Stimulated activated CD8-positive, alpha-beta memory T cell treated with anti-CD3 and anti-CD28 coated beads, Interleukin-15, amount 100 ng/mL, for 1 hour (primary cell): Measurements from ENCODE around the gene KAT8.

Experiments
- DNase-seq: peaks from one replicate; pipeline ENCODE4 v3.0.0-alpha.2; 2020; ENCODE audit warnings: low read depth

Gene KAT8

GRCh38 chr16:31117384-31118222, at the start of gene KAT8:
KAT8 (plus strand) TSS chr16:31117664; CDS start chr16:31117682, 18 bp downstream.
- DNase-seq: peak; percentile 94

GRCh38 chr16:31071861-31072260, 45.6 kb upstream of the KAT8 start:
- DNase-seq: no peak

DNA sequence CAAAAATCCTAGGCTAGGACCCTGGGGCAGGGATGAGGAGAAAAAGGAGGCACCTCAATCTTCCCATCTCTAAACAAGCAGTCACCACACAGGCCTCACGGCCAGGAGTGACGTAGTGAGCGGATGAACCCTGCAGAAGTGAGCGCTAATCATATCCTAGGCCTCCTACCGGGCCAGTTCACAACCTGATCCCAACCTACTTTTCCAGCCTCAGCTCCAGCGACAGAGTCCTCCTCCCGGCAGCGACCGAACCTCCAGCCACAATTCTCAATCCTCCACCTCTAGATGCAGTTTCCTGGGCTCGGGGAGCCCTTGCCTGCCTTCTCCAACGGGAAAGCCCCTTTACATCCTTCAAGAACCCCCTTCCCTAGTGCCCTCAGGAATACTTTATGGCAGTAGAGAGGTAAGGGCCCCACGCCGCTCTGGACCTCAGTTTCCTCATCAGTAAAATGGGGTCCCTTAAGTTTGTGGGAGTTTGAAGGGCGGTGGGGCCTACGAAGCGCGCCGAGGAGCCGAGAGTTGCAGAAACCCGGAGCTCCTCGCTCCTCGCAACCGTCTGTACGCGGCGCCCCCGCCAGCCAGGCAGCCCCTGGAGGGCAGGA, 44.8 kb upstream of the KAT8 start:
- DNase-seq: no peak

DNA sequence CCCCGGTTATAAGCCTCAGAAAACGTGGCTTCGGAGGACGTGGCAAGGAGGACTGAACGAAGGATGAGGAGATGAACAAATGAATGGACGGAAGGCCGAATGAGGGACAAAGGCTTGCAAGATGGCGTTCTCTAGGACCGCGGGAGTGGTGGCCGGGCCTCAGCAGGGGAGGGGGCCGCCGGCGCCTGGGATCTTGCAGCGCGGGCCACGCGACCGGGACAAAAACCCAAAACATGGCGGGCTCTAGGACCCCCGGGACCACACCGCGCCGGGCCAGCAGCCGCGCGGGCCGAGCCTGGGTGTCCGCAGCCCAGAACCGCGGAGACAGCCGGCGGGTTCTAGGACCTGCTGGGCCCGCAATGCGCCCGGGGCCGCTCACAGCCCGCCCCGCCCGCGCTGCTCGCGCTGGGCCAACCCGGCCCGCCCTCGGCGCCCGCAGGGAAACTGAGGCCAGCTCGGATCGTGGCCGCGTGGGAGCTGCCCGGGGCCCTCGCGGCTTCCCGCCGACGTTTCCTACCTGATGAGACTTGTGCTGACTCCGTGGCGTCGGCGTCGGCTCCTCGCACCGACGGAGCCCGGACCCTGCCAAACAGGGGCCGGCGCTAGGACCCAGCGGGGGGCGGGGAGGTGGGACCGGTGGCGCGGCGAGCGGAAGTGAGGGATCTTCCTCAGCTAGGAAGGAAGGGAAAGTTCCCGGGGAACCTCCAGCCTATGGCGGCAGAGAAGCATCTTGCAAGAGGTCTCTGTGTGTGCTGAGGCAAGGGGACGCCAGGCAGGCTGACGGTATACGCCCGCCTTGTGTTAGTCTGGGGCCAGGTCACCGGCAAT, 44.1 kb upstream of the KAT8 start:
- peak; percentile 77 for DNase-seq

DNA sequence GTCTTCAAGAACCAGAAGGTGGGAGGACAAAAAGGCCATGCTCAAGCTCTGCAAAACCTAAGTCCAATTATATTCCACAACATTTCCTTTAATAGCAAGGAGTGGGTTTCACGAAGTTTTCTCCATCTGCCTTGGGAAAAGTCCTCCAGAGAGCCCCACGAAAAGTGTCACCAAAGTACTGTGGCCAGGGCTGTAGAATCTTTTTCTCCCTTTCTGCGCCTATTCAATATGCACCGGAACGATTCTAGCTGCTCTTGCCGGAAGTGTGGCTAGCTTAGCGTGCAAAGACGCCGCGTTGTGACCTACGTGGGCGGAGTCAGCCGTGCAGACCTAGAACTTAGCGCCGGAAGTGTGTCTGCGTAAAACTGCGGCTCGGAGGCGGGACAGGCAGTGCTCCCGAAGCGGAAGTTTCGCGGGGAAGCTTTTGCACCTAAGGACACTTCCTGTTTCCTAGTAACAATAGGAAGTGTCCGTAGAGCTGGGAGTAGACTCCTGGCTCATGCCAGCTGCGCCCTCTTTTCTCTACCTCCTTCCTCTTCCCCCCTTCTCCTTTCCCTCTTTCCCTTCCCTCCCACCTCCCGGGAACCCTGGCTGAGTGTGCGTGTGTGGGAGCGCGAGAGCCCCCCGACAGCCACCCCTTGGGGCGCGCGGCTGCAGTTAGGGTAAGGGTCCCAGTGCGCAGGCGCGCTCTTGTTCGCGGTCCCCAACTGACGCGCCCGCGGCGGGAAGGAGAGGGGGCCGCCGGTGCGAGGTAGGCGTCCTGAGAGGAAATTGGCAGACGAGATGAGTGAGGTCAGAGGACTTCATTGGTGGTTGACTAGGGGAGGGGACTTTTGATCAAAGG, 43.3 kb upstream of the KAT8 start, which contains the start of the genes ZNF646 and ZNF668:
Gene ZNF646, plus strand, starts transcription at position 453 of the 844 bp plus-strand sequence. CDS start 1,903 bp downstream, outside the sequence.
Gene ZNF668, minus strand, starts transcription at position 271 of the 844 bp plus-strand sequence. CDS start 9,781 bp downstream, outside the sequence.
- DNase-seq: peak; percentile 95

DNA sequence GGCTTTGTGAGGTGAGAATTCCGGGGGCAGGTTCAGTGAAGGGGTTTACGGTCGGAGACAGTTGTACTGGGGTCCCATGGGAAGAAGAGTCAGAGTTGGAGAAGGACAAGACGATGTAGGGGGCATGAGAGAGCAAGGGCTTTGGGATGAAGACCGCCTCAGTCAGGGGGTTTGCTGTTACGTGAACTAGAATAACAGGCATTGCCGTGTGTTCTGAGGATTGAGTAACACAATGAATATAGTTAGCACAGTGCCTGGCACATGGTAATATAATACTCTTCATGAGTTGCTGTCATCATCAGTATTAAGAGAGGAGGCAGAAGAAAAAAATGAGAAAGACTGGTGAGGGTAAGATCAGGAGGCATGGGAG, 42.7 kb upstream of the KAT8 start:
- DNase-seq: no peak

DNA sequence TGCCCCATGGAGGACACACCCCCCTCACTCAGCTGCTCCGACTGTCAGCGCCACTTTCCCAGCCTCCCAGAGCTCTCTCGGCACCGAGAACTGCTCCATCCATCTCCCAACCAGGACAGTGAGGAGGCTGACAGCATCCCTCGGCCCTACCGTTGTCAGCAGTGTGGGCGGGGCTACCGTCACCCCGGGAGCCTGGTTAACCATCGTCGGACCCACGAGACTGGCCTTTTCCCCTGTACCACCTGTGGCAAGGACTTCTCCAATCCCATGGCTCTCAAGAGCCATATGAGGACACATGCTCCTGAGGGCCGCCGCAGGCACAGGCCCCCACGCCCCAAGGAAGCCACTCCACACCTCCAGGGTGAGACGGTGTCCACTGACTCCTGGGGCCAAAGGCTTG, 41.1 kb upstream of the KAT8 start:
- no peak for DNase-seq

- no peak for DNase-seq
Observed at GRCh38 chr16:31077024-31077423, 40.4 kb upstream of the KAT8 start.

GRCh38 chr16:31077592-31078396, 39.7 kb upstream of the KAT8 start:
- no peak for DNase-seq

DNA sequence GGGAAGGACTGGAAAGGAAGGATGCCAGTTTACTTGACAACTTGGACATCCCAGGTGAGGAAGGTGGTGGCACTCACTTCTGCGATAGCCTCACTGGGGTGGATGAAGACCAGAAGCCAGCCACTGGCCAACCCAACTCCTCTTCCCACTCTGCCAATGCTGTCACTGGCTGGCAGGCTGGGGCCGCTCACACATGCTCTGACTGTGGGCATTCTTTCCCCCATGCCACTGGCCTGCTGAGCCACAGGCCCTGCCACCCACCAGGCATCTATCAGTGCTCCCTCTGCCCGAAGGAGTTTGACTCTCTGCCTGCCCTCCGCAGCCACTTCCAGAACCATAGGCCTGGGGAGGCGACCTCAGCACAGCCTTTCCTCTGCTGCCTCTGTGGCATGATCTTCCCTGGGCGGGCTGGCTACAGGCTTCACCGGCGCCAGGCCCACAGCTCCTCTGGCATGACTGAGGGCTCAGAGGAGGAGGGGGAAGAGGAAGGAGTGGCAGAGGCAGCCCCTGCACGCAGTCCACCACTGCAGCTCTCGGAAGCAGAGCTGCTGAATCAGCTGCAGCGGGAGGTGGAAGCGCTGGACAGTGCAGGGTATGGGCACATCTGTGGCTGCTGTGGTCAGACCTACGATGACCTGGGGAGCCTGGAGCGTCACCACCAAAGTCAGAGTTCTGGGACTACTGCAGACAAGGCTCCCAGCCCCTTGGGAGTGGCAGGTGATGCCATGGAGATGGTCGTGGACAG, 38.7 kb upstream of the KAT8 start:
- DNase-seq: no peak

DNA sequence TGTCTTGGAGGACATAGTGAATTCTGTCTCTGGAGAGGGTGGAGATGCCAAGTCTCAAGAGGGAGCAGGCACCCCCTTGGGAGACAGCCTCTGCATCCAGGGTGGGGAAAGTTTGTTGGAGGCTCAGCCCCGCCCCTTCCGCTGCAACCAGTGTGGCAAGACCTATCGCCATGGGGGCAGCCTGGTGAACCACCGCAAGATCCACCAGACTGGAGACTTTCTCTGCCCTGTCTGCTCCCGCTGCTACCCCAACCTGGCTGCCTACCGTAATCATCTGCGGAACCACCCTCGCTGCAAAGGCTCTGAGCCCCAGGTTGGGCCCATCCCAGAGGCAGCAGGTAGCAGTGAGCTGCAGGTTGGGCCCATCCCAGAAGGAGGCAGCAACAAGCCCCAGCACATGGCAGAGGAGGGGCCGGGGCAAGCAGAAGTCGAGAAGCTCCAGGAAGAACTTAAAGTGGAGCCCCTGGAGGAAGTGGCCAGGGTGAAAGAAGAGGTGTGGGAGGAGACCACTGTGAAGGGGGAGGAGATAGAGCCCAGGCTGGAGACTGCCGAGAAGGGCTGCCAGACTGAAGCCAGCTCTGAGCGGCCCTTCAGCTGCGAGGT, 38.0 kb upstream of the KAT8 start:
- no peak for DNase-seq

DNA sequence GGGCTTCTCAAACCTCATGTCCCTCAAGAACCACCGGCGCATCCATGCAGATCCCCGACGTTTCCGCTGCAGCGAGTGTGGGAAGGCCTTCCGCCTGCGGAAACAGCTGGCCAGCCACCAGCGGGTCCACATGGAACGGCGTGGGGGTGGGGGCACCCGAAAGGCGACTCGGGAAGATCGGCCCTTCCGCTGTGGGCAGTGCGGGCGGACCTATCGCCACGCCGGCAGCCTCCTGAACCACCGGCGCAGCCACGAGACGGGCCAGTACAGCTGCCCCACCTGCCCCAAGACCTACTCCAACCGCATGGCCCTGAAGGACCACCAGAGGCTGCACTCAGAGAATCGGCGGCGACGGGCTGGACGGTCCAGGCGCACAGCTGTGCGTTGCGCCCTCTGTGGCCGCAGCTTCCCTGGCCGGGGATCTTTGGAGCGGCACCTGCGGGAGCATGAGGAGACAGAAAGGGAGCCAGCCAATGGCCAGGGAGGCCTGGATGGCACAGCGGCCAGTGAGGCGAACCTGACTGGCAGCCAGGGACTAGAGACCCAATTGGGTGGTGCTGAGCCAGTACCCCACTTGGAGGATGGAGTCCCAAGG, 37.3 kb upstream of the KAT8 start:
- DNase-seq: no peak

DNA sequence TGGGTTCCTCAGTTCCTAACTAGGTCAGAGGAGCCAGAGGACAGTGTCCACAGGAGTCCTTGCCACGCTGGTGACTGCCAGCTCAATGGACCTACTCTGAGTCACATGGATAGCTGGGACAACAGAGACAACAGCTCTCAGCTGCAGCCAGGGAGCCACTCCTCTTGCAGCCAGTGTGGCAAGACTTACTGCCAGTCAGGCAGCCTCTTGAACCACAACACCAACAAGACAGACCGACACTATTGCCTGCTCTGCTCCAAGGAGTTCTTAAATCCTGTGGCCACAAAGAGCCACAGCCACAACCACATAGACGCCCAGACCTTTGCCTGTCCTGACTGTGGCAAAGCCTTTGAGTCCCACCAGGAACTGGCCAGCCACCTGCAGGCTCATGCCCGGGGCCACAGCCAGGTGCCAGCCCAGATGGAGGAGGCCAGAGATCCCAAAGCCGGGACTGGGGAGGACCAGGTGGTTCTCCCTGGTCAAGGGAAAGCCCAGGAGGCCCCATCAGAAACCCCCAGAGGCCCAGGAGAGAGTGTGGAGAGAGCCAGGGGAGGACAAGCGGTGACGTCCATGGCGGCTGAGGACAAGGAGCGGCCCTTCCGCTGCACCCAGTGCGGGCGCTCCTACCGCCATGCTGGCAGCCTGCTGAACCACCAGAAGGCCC, 36.6 kb upstream of the KAT8 start:
- no peak for DNase-seq

GRCh38 chr16:31081428-31082351, 35.8 kb upstream of the KAT8 start:
- DNase-seq: no peak

- DNase-seq: no peak
Observed at GRCh38 chr16:31082368-31083045, 35.0 kb upstream of the KAT8 start.

GRCh38 chr16:31083081-31083480, 34.4 kb upstream of the KAT8 start:
- no peak for DNase-seq

DNA sequence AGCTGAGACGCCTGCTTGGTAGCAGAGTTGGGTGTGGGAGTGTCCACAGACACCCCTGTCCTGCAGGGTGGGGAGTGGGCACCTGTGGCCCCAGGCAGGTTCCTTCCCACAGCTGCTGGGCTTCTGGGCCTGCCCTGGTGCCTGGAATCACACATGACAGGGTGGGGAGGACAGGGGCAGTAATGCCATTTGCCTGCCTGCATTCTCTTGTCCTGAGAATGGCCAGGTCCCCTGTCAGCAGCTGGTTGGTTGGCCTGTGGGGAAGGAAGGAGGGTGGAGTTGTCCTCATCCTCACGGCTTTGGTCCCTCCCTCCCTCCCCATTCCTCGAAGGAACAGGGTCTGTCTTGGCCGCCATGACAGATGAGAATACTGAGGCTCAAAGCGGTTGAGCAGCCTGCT, 33.9 kb upstream of the KAT8 start:
- DNase-seq: no peak
